Stimulated activated CD4-positive, alpha-beta T cell treated with anti-CD3 and anti-CD28 coated beads, TNF-alpha, amount 100 ng/mL, for 48 hours (primary cell): ENCODE data around the gene DNM3.

ENCODE experiments used
- DNase-seq, 3 donors: peaks; one replicate each; pipeline ENCODE4 v3.0.0-alpha.2; 2020; ENCODE audit warnings: low read depth in 3 of 3

Gene DNM3

DNA sequence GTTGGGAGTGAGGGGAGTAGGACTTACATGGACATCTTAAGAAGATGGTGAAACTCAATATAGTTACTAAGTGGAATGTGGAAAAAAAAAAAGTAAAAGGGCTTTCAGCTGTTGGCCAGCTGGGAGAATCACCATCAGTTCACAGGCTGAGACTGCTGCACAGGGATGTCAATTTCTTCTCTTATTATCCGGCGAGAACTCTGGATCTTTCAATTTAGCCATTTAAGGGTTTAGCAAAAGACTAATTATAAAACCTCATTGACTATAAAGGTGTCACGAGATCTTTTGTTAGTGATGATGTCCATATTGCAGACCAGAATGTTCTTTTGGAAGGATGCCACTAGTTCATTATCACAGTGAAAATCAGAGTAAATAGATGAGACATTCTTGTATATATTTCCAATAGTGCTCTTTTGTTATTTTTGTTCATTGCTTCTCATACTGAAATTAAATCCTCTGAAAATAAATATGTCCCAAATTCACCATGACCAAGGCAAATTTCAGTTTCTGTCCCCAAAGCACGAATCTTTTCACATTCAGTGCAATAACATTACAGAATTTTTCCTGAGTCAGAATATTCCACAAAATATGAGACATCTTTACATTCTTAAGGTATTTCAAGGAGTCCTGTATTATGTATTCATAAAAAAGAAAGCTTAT lies 266.1 kb downstream of the DNM3 start:
- no peak for DNase-seq

DNA sequence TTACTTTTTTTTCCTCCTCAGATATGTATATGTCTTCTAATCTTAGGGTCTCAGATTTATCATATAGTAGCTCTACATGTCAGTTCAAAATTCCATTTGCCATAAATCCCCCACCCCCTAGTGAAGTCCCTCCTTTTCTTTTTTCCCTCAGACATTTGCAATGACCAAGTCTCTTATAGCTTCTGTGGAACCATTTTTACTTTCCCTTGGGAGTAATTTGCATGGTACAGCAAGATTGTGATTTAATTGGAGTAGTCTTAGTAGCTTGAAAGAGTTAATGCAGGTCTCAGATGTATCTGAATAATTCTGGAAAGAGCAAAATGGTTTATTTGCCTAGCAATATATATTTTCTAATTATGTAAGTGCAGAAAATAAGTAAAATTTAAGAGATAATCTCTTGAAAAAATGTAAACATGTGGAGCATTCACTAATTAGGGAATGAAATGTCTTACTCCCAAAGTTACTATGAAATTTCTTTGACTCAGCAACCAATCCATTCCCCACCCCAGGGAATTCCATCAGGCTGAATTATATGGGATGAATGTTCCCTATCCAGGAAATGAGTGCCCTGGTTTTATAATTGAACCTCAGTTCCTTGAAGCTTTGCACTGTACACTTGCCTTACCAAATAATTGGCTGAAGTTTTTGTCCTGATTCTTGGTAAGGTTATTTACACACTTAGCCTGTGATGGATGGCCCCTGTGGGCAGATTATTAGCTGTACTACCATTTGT lies 267.0 kb downstream of the DNM3 start:
- DNase-seq: no peak

DNA sequence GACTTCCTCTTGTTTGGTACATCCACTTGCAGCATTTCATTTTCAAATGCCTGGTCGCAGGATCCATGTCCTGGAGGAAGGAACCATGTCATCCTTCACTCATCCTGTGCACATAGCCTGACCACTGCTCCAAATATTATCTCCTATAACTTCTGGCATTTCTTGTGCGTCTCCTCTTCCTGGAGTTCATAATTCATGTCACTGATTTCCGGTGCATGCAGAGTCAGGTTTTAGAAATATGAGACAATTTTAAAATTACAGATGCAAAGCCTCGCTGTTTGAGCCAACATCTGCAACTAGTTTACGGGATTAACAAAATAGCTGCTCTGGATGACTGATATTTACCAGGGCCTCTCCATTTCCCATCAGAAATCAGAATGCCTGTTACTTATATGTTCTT lies 268.1 kb downstream of the DNM3 start:
- no peak for DNase-seq

DNA sequence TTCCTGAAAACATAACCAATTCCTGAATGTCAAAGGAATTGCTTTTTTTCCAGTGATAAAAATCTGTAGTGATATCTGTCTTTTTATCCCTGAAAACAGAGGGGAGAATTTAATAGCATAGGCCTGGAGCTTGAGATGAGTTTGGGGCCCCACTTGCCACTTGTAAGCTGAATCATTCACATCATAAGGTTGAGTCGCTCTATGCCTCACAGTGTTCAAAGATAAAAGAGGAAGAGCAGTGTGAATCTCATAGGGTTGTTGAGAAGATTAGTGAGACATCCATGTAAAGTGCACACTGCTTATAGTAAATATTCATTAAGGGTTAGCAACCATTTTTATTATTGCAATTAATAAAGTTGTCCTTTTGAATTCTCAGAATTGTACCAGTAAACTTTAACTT lies 271.3 kb downstream of the DNM3 start:
- DNase-seq: no peak

DNA sequence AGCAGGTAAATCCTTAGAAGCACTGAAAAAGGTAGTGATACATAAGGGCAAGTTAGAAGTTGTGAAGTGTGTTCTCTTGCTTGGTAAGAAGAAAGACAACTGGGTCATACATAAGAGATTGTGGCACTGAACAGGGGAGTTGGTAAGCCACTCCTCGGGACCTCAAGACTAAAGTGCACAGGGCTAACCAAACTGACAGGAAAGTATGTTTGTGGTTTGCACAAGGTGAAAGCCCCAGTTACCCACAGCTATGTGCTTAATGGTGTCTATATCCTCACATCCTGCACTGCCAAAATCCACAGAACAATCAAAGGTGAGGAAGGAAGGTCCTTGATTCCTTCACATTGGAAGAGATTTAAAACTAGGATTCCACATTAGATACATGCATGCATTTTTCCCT lies 276.5 kb downstream of the DNM3 start:
- DNase-seq: no peak

DNA sequence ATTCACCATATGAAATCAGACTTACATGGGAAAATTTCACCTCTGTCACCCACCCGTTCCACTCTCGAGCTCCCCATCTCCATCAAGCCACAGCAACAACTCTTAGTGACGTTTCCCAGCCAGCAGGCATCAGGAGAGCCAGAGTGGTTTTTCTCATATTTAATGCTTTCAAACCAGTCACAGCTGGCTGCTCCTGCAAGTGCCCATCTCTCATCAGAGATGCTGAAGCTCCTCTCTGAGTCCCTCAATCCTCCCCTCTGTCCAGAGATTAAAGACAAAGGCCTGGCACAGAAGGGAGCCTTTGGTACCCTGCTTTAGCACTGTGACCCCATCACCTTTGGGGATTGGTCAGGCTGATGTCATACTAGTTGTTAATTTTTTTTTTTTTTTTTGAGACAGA lies 277.3 kb downstream of the DNM3 start:
- DNase-seq: no peak

DNA sequence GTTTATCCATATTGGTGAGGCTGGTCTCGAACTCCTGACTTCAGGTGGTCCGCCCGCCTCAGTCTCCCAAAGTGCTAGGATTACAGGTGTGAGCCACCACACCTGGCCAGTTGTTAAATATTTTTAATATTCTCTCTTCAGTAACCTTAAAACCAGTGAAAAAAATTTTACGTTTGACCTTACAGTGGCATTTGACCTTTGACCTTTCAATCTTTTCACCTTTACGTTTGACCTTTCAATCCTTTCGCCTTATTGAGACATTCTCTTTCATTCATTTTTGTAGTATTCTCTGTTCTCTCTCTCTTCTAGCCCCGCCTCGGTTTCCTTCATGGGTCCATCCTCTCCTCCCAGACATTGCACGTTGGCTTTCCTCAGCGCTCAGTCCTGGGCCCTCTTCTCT lies 277.9 kb downstream of the DNM3 start:
- no peak for DNase-seq

DNA sequence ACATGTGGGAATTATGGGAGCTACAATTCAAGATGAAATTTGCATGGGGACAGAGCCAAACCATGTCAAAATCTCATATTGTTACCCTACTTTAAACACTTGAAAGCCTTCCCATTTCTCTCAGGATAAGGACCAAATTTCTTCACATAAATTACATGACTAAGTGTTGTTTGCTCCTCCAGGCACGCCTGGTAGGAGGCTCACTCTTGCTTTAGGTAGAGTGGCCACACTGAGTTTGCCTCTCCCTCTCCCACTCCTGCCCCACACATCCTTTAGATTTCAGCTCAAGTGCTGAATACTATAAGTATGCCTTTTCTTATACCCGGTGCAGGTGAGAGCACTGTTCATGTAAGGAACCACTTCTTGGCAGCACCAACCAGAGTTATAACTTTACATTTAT lies 279.1 kb downstream of the DNM3 start:
- no peak for DNase-seq

DNA sequence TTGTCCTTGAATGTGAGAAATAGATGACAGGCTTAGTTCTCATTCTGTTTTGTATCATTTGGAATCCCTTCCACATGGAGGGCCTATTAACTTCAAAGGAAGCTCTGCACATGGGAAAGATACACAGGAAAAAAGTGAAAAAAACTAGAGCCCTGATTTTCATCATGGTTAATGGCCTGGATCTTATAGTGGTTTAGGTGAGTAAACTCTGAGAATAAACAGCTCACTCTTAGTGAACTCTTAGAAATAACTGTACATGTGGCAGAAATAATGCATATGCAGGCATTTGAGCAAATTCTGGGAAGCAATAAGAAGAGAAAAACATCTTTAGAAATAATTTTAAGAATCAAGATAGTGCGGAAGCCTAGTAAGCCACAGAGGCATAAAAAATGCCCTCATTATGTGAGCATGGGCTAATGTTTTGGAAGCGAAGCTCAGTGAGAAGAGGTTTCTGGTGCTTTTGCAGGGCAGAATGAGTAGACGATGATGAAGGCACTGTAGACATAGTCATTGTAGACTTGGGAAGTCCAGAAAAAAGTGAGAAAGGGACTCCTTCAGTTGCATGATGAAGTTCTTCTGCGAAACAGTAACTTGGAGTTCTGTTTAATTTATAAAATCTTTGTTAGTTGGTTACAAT lies 279.9 kb downstream of the DNM3 start:
- no peak for DNase-seq

DNA sequence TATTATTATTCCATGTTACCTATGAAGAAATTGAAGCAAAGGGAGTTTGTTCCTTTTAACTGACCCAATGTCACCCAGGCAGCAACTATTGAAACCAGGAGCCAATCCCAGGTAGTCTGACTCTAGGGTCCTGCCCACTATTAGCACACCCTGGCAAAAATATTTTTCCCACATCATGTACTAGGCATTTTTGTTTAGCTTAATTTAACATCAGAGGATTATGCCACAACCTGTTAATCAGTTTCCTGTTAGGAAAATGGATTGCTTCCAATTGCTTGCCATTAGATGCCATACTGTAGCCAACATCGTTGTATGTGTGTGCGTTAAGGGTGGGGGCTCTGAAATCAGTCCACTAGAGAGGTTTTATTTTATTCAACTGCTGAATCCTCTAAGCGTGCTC lies 281.1 kb downstream of the DNM3 start:
- DNase-seq: no peak

DNA sequence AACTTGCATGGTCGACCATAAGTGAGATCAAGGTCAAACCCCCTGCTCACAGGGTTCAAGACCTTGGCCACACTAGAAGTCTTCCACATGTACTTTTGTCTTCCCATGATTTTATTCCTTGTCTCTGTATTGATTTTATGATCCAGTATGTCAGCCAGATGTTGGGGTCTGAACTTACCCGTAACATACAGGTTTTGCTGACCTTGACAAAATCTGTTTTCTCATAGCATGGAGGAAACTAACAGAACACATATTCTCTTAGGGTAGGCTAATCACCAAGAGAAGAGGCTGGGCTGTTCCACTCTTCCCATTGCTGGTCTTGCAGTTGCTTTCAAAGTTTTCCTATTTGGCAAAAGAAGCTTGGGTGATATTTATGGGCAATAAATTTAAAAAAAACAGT lies 284.0 kb downstream of the DNM3 start:
- DNase-seq: no peak

DNA sequence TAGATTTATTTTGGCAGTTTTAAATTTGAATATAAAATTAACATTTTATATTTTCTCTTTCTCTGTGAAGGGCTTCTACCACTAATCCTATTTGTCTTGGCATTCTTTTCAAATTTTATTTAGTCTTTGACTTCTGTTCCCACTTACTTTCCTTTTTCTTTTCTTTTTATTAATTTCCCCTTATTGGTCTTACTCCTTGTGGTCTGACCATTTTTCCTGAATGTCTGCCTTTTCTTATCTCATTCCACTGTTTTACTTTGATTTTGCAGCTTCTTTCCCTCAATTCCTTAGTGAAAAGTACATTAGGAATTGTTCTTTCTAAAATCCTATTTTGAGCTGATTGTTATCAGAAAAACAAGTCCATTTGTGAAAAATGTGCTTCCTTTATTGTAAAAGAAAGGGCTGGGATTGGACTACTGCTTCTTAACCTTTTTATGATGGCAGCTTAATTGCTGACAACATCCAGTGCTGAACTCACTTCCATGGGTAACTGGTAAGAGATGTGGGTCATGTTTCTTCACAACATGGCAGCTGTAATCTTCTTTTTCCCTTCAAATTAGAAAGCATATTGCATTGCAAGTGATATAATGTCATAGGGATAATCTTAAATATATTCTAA lies 284.6 kb downstream of the DNM3 start:
- DNase-seq: no peak

DNA sequence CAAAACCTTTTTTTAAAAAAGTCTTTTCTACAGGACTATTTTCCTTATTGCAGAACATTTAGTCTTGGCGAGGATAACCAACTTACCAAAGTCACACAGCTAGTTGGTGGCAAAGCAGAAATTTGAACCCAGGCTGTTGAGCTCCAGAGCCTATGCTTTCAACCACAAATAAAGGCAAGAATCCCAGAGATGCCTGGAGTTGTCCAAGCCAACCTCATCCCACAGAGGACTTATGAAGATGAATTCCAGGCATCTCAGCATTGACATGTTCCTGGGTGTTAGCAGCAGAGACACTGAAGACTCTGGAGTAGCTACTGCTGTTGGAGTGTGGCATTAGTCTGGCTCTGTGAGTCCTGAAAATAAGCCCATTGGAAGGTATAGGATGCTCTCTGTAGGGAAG lies 291.5 kb downstream of the DNM3 start:
- no peak for DNase-seq

DNA sequence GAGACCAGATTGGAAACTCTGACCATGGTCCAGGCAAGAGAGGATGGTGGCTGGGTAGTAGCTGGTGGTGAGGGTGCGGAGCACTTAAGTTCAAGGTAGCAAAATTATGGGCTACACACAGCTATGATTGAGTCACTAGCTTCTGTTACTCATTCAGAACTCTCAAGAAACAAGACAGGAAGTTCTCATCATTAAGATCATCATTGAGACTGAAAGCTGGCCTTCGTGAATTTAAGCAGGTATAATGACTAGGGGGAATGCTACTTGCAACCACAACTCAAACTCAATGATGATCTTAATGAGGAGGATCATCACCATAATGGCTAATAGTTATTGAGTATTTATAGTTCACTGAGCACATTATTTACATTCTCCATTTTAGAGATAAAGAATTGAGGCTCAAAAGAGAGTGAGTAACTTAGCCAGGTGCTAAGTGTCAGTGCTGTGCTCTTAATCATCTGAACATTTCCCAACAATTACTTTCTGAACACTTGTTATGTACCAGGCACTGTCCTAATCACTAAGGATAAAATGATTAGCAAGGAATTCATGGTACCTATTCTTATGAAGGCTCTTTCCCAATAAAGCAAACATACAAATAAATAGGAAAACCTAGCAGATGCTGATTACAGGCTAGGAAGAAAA lies 292.9 kb downstream of the DNM3 start:
- no peak for DNase-seq

DNA sequence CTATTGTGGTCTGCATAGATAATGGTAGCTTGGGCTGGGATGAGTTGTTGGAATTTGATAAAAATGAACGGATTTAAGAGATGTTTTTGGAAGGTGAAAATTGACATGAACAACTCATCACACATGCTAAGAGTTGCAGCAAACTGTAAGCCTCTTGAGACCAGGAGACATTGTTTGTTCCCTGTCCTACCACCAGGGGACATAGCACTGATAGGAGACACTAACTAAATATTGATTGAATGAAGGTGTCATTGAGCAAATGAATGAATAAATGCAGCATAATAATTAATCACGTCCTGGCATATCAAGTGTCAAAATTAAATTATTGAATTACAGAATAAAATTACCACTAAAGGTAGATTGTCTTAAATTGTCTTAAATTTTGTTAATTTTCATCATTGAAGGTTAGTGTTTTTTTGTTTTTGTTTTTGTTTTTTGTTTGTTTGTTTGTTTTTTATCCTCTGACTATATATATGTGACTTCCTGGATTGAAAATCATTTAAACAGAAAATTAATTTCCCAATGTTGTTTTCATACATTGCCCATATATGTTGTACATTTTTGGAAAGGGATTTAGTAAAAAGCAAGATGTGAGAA lies 293.9 kb downstream of the DNM3 start:
- no peak for DNase-seq

DNA sequence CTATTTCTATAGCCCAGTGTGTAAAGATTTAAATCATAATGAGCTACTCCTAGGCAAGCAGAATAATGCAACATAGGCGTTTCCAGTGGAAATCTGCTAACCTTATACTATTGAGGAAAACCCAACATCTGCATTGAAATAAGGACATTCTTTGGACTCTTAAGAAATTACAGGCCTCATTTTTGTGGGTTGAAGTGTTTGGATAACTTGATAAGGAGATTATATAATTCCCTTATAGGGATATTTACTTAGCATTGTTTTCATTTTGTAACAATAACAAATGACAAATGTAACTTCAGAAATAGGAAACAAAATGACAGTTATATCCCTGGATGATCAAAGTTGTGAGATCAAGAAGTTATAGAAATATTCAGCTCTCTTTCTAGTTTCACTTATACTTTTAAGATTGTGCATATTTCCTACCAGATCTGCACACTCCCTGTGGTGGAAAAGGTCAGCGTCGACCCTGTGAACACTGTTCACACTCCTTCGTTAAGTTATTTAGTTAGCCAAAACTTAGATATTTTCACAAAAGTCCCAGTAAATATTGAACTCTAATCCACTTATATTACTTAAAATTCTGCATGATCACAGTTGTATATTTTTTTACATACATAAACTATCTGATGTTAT lies 294.8 kb downstream of the DNM3 start:
- DNase-seq: no peak

DNA sequence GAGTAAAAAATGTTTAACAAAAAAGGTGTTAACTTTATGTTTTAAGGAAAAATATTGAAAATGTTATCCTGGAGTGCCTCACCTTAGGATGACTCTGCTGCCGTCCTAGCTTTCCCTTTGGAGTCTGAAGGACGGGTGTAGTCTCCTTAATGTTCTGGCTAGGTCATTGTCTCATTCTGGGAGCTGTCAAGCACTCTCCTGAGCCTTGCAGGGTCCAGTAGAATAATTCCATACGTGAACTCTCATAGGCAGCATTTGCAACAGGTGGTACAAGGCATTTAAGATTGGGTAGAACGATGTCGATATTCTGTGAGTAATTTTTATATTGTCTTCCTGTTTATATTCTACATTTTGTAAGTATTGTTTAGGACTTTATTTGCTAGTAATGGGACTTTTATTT lies 295.6 kb downstream of the DNM3 start:
- DNase-seq: no peak

DNA sequence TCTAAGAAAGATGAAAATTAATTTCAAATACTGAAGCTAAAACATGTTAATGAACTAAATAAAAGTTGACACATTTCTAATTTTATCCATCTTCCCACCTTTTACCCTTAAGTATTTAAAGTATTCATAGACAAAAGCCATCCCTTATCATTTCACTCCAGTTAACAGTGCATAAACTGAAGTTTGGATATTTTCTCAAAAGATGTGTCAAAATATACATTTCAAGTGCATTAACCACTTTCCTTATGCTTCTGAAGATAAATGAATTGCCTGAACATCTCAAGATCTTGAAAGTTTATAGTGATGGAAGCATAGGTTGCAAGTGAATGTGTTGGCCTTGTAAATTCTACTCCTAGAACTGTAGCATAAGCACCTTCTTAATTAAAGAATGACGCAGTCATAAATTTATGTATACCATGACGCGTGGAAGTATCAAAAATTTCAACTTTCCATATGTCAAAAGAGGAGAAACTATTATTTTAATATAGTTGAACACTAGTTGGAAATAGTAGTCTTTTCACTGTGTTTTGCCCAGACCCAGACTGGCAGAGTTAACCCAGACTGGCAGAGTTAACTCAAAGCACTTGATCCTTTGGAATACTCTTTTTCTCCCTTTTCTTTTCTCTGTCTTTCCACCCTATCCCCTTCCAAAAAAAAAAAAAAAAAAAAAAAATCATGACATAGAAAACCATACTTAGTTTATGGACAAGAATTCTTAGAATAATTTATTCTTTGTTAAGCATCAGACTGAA lies 296.6 kb downstream of the DNM3 start:
- no peak for DNase-seq

DNA sequence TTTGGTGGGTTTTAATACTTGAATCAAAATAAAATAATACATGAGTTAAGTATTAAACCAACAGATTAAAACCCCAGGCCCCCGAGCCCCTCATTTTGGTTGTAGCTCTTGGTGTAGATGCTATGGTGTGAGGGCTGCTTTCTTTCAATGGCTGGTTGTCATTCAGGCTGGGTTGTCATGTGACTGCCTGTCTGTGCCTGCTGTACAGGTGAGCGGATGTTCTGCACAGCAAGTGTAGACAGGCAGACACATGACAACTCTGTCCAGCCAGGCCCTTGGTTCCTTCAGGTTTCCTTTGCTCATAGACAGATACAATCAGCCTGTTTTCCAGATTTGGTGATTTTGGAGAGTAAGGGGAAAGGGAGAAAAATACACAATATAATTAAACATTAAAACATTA lies 297.3 kb downstream of the DNM3 start:
- DNase-seq: no peak

DNA sequence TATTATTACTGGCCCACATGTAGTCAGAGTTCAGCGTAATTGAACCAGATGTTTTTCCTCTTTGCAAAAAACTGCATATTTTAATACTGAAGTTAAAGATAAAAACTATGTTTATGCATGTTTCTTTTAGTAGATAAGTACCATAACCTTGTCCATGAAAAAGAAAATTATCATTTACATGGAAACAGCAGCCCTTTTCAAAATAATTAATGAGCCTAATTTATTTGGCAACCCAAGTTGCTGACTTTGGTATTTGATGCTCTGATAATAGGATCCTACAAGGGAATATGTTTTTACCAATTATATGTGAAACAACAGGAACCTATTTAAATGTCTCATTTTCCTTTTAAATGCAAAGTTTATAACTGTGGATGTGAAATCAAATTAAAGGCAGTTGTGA lies 297.9 kb downstream of the DNM3 start:
- DNase-seq: no peak

DNA sequence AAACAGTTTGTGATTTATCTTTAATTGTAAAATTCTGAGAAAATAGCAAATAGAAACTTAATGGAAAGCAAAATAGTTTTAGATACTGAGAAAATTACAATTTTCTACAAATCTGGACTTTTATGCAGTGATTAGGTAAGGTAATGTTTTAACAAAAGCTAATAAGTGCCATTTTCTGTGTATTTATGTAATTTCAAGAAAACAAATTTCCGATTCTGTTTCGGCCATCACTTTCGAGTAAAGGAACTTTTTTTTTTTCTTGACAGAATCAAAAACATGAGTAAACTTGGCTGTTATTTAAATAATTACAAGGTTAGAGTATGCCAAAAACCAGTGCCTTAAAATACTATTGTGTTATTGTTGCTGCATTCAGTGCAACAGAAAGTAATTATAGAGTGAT lies 298.8 kb downstream of the DNM3 start:
- DNase-seq: no peak
